ENCODE data around the gene ANKRD13C. TPM values are rescaled to one million over a fixed set of nuclear protein-coding genes. Genes with fewer than 3 reads are reported as not detected.
"Not testable (repeated sequence)": the region's sequence is repeated elsewhere in the genome, so short reads cannot be mapped to it uniquely, and the experiment has no call there.

ANKRD13C gene, protein sequence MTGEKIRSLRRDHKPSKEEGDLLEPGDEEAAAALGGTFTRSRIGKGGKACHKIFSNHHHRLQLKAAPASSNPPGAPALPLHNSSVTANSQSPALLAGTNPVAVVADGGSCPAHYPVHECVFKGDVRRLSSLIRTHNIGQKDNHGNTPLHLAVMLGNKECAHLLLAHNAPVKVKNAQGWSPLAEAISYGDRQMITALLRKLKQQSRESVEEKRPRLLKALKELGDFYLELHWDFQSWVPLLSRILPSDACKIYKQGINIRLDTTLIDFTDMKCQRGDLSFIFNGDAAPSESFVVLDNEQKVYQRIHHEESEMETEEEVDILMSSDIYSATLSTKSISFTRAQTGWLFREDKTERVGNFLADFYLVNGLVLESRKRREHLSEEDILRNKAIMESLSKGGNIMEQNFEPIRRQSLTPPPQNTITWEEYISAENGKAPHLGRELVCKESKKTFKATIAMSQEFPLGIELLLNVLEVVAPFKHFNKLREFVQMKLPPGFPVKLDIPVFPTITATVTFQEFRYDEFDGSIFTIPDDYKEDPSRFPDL
- total RNA-seq: 33.2 TPM

GRCh38 chr1:70354332-70355110 is at the start of gene ANKRD13C:
TSS of gene ANKRD13C (minus strand) at chr1:70354722. CDS start at chr1:70354408, 314 bp downstream.
- peak; percentile 99 for ATAC-seq
- peak; percentile 96 for DNase-seq (ENCODE audit: low spot score)
- intact Hi-C loops (cut with DNase I): no loop called here

DNA sequence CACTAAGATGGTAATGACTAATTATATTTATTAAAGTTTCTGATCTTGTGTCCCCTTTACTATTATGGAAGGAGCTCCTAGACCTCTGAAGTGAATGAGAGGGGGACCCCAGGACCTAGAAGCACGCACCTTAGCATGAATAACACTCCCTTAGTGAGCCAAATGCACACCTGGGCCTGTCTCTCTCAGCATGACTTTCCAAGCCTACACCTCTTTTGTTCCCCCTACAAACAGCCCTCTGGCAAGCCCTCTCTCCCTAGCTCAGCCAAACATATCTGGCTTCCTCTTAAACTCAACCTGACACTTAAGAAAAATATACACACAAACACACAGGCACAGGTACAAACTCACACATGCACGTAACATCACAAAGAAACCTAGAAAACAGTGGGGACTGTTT is 49.2 kb upstream of the ANKRD13C start:
- DNase-seq (ENCODE audit: low spot score): no peak
- no peak for ATAC-seq
- intact Hi-C loops (cut with DNase I): no loop called here

DNA sequence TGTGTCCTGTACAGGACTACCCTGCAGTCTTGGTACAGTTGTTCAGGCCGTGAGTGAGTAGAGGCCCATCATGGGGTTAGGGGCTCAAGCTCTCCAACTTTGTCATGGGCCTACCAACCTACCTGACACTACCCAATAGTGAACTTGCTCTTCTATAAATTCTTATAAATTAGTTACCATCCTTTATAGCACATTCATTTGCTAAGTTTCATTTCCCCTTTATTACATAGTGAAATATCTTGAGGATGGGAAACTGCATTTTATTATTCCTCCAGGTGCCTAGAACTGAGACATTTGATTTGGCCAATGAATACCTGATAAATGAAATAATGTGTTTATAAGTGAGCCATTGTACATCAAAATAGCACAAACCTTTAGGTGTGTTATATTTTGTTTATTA is 47.5 kb upstream of the ANKRD13C start:
- intact Hi-C loops (cut with DNase I): no loop called here
- no peak for ATAC-seq
- no peak for DNase-seq (ENCODE audit: low spot score)

DNA sequence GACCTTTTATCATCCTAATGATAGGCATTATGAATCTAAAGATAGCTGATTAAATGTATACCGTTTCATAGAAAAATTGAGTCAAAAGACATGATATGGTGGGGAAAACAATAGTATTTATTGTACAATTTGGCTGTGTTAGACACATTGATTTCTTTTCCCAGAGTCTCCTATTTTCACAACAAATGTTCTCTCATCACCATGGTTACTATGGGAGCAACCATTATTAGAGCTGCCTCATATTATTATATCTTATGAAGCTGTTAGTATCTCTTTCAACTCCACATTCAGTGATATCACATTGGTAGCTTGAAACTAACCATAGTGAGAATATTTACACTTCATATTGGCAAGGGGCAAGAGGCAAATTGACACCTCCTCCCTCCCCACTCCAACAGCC is 45.8 kb upstream of the ANKRD13C start:
- DNase-seq (ENCODE audit: low spot score) (no peak), ATAC-seq (no peak)
- intact Hi-C loops (cut with DNase I): no loop called here

DNA sequence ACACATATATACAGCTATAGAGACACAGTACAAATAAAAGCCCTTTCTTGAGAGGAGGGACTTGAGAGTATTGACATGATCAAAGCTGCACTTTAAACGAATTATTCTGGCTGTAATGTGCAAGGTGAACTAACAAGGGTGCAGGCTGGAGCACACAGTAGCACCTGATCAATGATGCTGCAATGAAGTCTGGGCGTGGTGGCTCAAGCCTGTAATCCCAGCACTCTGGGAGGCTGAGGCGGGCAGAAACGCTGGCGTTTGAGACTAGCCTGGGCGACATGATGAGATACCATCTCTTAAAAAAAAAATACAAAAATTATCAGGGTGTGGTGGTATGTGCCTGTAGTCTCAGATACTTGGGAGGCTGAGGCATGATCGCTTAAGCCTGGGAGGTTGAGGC is 42.5 kb upstream of the ANKRD13C start:
- DNase-seq (ENCODE audit: low spot score) (no peak), ATAC-seq (no peak)
- intact Hi-C loops (cut with DNase I): no loop called here

- no peak for DNase-seq (ENCODE audit: low spot score)
- intact Hi-C loops (cut with DNase I): no loop called here
- no peak for ATAC-seq
Observed at GRCh38 chr1:70396607-70397006, 42.1 kb upstream of the ANKRD13C start.

DNA sequence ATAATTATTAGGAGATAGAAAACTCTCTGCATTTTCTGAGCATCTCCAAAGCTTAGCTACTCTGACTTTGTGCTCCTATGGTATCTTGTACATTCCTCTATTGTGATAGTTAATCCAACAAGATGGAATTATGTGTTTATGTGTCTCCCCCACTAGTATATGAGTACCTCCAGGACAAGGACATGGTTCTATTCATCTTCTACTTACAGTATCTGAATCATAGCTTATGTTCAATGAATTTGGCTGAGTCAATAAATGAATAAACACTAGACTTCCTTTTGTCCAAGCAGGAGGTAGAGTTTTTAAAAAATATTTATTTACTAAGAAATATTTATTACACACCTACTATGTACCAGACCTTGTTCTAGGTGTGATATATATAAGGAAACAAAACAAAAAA is 38.1 kb upstream of the ANKRD13C start:
- ATAC-seq (no peak), DNase-seq (ENCODE audit: low spot score) (no peak)
- intact Hi-C loops (cut with DNase I): no loop called here

DNA sequence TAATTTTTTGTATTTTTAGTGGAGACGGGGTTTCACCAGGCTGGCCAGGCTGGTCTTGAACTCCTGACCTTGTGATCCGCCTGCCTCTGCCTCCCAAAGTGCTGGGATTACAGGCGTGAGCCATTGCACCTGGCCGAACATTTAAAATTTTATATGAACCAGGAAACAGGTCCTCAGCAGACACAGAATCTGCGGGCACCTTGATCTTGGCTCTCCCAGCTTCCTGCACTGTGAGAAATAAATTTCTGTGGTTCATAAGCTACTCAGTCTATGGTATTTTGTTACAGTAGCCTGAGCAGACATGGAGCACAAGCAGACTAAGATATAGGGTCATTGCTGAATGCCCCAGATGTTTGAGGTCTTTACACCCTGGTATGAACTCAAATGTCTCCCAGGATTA is 33.0 kb upstream of the ANKRD13C start:
- no peak for ATAC-seq
- intact Hi-C loops (cut with DNase I): no loop called here
- no peak for DNase-seq (ENCODE audit: low spot score)

GRCh38 chr1:70386121-70386520 is 31.6 kb upstream of the ANKRD13C start:
- ATAC-seq (no peak), DNase-seq (ENCODE audit: low spot score) (no peak)
- intact Hi-C loops (cut with DNase I): no loop called here

GRCh38 chr1:70385477-70385876 is 31.0 kb upstream of the ANKRD13C start:
- no peak for DNase-seq (ENCODE audit: low spot score)
- no peak for ATAC-seq
- intact Hi-C loops (cut with DNase I): no loop called here

DNA sequence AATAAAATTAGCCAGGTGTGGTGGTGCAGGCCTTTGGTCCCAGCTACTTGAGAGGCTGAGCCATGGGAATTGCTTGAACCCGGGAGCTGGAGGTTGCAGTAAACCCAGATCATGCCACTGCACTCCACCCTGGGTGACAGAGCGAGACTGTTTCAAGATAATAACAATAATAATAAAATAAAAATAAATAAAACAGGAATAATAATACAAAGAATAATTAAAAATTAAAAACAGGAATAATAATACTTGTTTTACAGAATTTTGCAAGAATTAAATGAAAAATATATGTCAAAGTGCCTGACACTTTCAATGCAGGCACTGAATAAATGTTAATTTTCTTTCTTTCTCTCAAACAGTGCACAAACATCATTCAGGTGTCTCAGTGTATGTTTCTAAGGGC is 30.0 kb upstream of the ANKRD13C start:
- DNase-seq (ENCODE audit: low spot score): no peak
- intact Hi-C loops (cut with DNase I): no loop called here
- ATAC-seq: no peak

DNA sequence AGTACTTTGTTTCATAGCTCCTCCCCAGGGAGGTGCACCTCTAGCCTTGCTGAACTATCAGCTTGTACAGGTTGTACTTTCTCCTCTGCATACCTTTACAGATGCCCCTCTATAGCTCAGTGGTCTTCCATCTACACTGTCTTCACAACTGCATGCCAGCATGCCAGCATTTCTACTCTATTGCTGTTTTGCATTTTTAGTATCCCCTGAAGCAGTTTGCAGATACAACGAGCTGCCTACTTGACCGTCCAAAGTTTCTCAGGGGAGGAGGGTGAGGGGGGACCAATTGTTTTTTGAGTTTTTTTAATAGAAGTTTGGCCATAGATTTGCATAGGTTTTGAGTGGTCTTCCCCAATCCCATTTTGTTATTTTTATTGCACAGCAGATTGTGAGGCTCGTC is 29.0 kb upstream of the ANKRD13C start:
- ATAC-seq (no peak), DNase-seq (ENCODE audit: low spot score) (no peak)
- intact Hi-C loops (cut with DNase I): loop anchor here (2.0 kb wide), 1 partner anchor 79 kb away; no protein-coding TSS in a partner anchor

- ATAC-seq (no peak), DNase-seq (ENCODE audit: low spot score) (no peak)
- intact Hi-C loops (cut with DNase I): loop anchor here (2.0 kb wide), 1 partner anchor 78 kb away; no protein-coding TSS in a partner anchor
Observed at GRCh38 chr1:70382682-70383081, 28.2 kb upstream of the ANKRD13C start.

GRCh38 chr1:70376196-70376595 is 21.7 kb upstream of the ANKRD13C start:
- intact Hi-C loops (cut with DNase I): no loop called here
- DNase-seq (ENCODE audit: low spot score) (no peak), ATAC-seq (no peak)

DNA sequence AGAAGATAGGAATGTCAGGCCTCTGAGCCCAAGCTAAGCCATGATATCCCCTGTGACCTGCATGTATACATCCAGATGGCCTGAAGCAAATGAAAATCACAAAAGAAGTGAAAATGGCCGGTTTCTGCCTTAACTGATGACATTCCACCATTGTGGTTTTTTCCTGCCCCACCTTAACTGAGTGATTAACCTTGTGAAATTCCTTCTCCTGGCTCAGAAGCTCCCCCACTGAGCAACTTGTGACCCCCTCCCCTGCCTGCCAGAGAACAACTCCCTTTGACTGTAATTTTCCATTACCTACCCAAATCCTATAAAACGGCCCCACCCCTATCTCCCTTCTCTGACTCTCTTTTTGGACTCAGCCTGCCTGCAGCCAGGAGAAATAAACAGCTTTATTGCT is 19.1 kb upstream of the ANKRD13C start:
- intact Hi-C loops (cut with DNase I); ATAC-seq; DNase-seq (ENCODE audit: low spot score): not testable (repeated sequence)

- intact Hi-C loops (cut with DNase I): no loop called here
- no peak for DNase-seq (ENCODE audit: low spot score)
Observed at GRCh38 chr1:70372426-70372825, 17.9 kb upstream of the ANKRD13C start.

GRCh38 chr1:70371586-70371985 is 17.1 kb upstream of the ANKRD13C start:
- ATAC-seq; intact Hi-C loops (cut with DNase I); DNase-seq (ENCODE audit: low spot score): not testable (repeated sequence)

More at GRCh38 chr1:70372426-70372825, 17.9 kb upstream of the ANKRD13C start:
- ATAC-seq: no peak

- DNase-seq (ENCODE audit: low spot score); ATAC-seq; intact Hi-C loops (cut with DNase I): not testable (repeated sequence)
Observed at GRCh38 chr1:70367397-70367796, 12.9 kb upstream of the ANKRD13C start.

DNA sequence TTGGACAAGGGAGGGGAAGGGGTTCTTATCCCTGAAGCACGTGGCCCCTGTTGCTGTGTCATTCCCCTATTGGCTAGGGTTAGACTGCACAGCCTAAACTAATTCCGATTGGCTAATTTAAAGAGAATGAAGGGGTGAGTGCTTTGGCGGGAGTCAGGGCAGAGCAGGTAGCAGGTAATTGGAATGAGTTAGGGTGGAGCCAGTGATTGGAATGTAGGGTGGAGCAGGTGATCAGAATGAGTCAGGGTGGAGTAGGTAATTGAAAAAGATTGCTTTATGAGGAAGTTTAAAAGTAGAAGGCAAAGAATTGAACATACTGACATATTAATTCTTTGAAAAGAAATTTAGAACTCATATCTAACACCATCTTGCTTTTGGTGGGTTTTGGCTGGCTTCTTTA is 12.5 kb upstream of the ANKRD13C start:
- intact Hi-C loops (cut with DNase I); ATAC-seq; DNase-seq (ENCODE audit: low spot score): not testable (repeated sequence)
